HepG2 (cell line): ENCODE data around the gene ZBTB7B. TPM values are rescaled to one million over a fixed set of nuclear protein-coding genes. Genes with fewer than 3 reads are reported as not detected.

Experiments used
- CBX1 ChIP-seq: IDR thresholded peaks from one replicate; pipeline ENCODE4 v1.6.1; 2016; ENCODE audit warnings: antibody characterized with exemption, low read depth
- ERF ChIP-seq: IDR thresholded peaks from 2 replicates; pipeline ENCODE4 v1.6.1; 2018; ENCODE audit warnings: missing biosample characterization, missing genetic modification reagents
- FOSL2 ChIP-seq: sonication (generic); formaldehyde crosslinking; IDR thresholded peaks from 2 replicates; pipeline ENCODE4 v1.4.0; 2020; ENCODE audit warnings: missing genetic modification reagents
- HDAC1 ChIP-seq: sonication (generic); formaldehyde crosslinking; IDR thresholded peaks from 2 replicates; pipeline ENCODE4 v1.5.1; 2020; ENCODE audit warnings: mild to moderate bottlenecking, missing genetic modification reagents
- MAFK ChIP-seq, 2 experiments: IDR thresholded peaks in 1 of 2; conservative IDR thresholded peaks in 1 of 2; 2 replicates each; pipeline ENCODE4 v1.6.1; 2011; ENCODE audit warnings: improper control_type of control experiment in 2 of 2, low read length in 2 of 2
- MED1 ChIP-seq: sonication (generic); formaldehyde crosslinking; IDR thresholded peaks from 2 replicates; pipeline ENCODE4 v1.4.0; 2020; ENCODE audit warnings: missing genetic modification reagents
- MXD4 ChIP-seq: IDR thresholded peaks from 2 replicates; pipeline ENCODE4 v1.6.1; 2016; ENCODE audit warnings: mild to moderate bottlenecking, missing biosample characterization, missing genetic modification reagents
- MYC ChIP-seq: sonication (generic); formaldehyde crosslinking; IDR thresholded peaks from 2 replicates; pipeline ENCODE4 v1.9.0; 2021; ENCODE audit warnings: missing genetic modification reagents, borderline replicate concordance
- NFYB ChIP-seq: sonication (generic); formaldehyde crosslinking; IDR thresholded peaks from 2 replicates; pipeline ENCODE4 v1.4.0; 2020; ENCODE audit warnings: missing genetic modification reagents
- RBFOX2 ChIP-seq: fragments of 200-400 bp; formaldehyde crosslinking; IDR thresholded peaks from 2 replicates; pipeline ENCODE4 v1.6.1; 2017; ENCODE audit warnings: low read depth, mild to moderate bottlenecking, low read length
- RFX1 ChIP-seq: fragments of 450-650 bp; IDR thresholded peaks from 2 replicates; pipeline ENCODE4 v1.6.1; 2017
- SATB2 ChIP-seq: sonication (generic); formaldehyde crosslinking; IDR thresholded peaks from 2 replicates; pipeline ENCODE4 v1.5.0; 2020; ENCODE audit warnings: missing genetic modification reagents
- TBX2 ChIP-seq: sonication (generic); formaldehyde crosslinking; IDR thresholded peaks from 2 replicates; pipeline ENCODE4 v1.5.0; 2020; ENCODE audit warnings: missing genetic modification reagents, mild to moderate bottlenecking, borderline replicate concordance
- ZFY ChIP-seq: sonication (generic); formaldehyde crosslinking; IDR thresholded peaks from 2 replicates; pipeline ENCODE4 v1.4.0; 2020; ENCODE audit warnings: missing genetic modification reagents
- ZNF605 ChIP-seq: sonication (generic); formaldehyde crosslinking; IDR thresholded peaks from 2 replicates; pipeline ENCODE4 v1.8.0; 2022; ENCODE audit warnings: mild to moderate bottlenecking, missing genetic modification reagents
- ZNF780A ChIP-seq: sonication (generic); formaldehyde crosslinking; IDR thresholded peaks from 2 replicates; pipeline ENCODE4 v1.8.0; 2022; ENCODE audit warnings: mild to moderate bottlenecking, missing genetic modification reagents, moderate library complexity
- ZSCAN25 ChIP-seq: sonication (generic); formaldehyde crosslinking; IDR thresholded peaks from 2 replicates; pipeline ENCODE4 v1.8.0; 2022; ENCODE audit warnings: mild to moderate bottlenecking, missing genetic modification reagents
- polyA plus RNA-seq, 8 experiments: library from polyadenylated mRNA; depleted of rRNA in 3 of 8; stranded (reverse) in 7 of 8; unstranded in 1 of 8; fragments of >200 nt; fragmentation: Illumina TruSeq in 4 of 8; extraction: Trizol in 4 of 8; gene quantifications; 2 replicates each; pipeline versions ENCODE4 v1.2.1 to v1.2.3, GENCODE V29; 2011 to 2016; ENCODE audit warnings: low read depth in 4 of 8, missing spikeins in 1 of 8, mixed read lengths in 1 of 8; ENCODE audit not compliant: insufficient read depth in 1 of 8
- total RNA-seq, 5 experiments: library from RNA; depleted of rRNA; stranded (reverse); fragments of >200 nt; fragmentation: Illumina TruSeq; extraction: Trizol; gene quantifications; 2 replicates each; pipeline ENCODE4 v1.2.3, GENCODE V29; 2016; ENCODE audit warnings: low read depth in 1 of 5
- TF ChIP-seq, protein P1 (sequence below): IDR thresholded peaks from 2 replicates; pipeline ENCODE4 v1.6.1; 2016
- TF ChIP-seq, protein P2 (sequence below): sonication (generic); formaldehyde crosslinking; IDR thresholded peaks from 2 replicates; pipeline ENCODE4 v1.5.0; 2020; ENCODE audit warnings: mild to moderate bottlenecking, missing genetic modification reagents, borderline replicate concordance
- TF ChIP-seq, protein P3 (sequence below): sonication (generic); formaldehyde crosslinking; IDR thresholded peaks from 2 replicates; pipeline ENCODE4 v1.4.0; 2020; ENCODE audit warnings: missing genetic modification reagents, borderline replicate concordance
- TF ChIP-seq, protein P4 (sequence below): sonication (generic); formaldehyde crosslinking; IDR thresholded peaks from 2 replicates; pipeline ENCODE4 v1.4.0; 2020; ENCODE audit warnings: missing genetic modification reagents

The ZBTB7B gene
- total and polyA plus RNA-seq, 2 of the 13 experiments (the other 11 are each of a cell fraction or from before 2014, with no cell fraction given), result 15.5 to 17.5 TPM

DNA sequence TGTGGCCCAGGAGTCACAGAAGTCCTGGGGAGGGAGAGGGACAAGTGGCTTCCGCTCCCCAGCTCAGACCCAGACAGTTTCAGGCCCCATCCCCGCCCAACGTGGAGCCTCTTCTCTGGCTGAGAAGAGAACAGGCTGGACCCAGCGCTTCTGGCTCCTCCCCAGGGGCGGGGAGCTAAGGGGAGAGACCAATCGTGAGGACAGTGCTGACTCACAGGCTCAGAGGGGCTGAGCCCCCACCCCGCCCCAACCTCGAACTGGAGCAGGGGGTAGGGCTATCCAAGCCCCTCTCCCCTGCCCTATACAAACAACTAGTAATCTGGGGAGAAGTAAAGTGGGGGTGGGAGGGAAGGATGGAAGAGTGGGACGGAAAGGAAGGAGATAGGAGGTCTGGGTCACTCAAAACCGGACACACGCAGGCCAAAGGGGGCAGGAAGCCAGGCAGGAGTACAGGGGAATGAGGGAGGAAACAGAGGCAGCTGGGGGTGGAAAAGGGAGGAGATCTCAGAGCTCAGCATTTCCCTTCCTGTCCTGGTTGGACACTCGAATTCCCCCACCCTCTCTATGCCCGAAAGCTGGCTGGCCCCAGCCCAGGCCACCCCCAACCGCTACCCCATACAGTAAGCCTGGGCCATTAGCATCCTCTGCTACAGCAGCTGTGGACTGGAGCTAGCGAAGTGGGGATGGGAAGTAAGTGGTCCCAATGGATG, 31.8 kb upstream of the ZBTB7B start, which contains the start of gene SHC1 (continued):
- TF ChIP-seq, protein P1, sequence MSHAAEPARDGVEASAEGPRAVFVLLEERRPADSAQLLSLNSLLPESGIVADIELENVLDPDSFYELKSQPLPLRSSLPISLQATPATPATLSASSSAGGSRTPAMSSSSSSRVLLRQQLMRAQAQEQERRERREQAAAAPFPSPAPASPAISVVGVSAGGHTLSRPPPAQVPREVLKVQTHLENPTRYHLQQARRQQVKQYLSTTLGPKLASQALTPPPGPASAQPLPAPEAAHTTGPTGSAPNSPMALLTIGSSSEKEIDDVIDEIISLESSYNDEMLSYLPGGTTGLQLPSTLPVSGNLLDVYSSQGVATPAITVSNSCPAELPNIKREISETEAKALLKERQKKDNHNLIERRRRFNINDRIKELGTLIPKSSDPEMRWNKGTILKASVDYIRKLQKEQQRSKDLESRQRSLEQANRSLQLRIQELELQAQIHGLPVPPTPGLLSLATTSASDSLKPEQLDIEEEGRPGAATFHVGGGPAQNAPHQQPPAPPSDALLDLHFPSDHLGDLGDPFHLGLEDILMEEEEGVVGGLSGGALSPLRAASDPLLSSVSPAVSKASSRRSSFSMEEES (CRISPR knock-in tag), result 0 out of 2 replicates have a peak, but pooled peaks have one; percentile 9
- TF ChIP-seq SATB2 (CRISPR knock-in tag) (no peak), CBX1 (no peak), MXD4 (CRISPR knock-in tag) (0 out of 2 replicates have a peak, but pooled peaks have one; percentile 54), ZFY (CRISPR knock-in tag) (no peak; the same call in 1 of the 2 replicates), MED1 (CRISPR knock-in tag) (peak; percentile 37; the same call in 1 of the 2 replicates), RFX1 (no peak), FOSL2 (CRISPR knock-in tag) (peak; percentile 89), TBX2 (CRISPR knock-in tag) (peak; percentile 48; the same call in 1 of the 2 replicates), ZNF605 (CRISPR knock-in tag) (no peak), ERF (CRISPR knock-in tag) (peak; percentile 73), ZSCAN25 (0 out of 2 replicates have a peak, but pooled peaks have one; percentile 27), MAFK (conservative IDR thresholded peaks at IDR 0.05 in 1 of 2, IDR thresholded peaks at IDR 0.05 in 1 of 2; ENCODE audit: low read length in 2 of 2) (peak in 1 of 2 experiments; percentile 20; a peak in 1 of 4 replicates), HDAC1 (CRISPR knock-in tag) (peak; percentile 60), ZNF780A (no peak), RBFOX2 (peak; percentile 36; the same call in 1 of the 2 replicates), MYC (peak; percentile 41; the same call in 1 of the 2 replicates), NFYB (CRISPR knock-in tag) (peak; percentile 67)
- TF ChIP-seq, protein P2, sequence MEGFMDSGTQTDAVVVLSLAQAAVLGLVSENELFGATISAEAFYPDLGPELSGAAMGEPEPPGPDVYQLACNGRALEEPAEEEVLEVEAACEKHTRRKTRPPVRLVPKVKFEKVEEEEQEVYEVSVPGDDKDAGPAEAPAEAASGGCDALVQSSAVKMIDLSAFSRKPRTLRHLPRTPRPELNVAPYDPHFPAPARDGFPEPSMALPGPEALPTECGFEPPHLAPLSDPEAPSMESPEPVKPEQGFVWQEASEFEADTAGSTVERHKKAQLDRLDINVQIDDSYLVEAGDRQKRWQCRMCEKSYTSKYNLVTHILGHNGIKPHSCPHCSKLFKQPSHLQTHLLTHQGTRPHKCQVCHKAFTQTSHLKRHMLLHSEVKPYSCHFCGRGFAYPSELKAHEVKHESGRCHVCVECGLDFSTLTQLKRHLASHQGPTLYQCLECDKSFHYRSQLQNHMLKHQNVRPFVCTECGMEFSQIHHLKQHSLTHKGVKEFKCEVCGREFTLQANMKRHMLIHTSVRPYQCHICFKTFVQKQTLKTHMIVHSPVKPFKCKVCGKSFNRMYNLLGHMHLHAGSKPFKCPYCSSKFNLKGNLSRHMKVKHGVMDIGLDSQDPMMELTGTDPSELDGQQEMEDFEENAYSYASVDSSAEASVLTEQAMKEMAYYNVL (CRISPR knock-in tag), result 0 out of 2 replicates have a peak, but pooled peaks have one; percentile 26
- TF ChIP-seq, protein P3, sequence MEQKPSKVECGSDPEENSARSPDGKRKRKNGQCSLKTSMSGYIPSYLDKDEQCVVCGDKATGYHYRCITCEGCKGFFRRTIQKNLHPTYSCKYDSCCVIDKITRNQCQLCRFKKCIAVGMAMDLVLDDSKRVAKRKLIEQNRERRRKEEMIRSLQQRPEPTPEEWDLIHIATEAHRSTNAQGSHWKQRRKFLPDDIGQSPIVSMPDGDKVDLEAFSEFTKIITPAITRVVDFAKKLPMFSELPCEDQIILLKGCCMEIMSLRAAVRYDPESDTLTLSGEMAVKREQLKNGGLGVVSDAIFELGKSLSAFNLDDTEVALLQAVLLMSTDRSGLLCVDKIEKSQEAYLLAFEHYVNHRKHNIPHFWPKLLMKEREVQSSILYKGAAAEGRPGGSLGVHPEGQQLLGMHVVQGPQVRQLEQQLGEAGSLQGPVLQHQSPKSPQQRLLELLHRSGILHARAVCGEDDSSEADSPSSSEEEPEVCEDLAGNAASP, result no peak
- TF ChIP-seq, protein P4, sequence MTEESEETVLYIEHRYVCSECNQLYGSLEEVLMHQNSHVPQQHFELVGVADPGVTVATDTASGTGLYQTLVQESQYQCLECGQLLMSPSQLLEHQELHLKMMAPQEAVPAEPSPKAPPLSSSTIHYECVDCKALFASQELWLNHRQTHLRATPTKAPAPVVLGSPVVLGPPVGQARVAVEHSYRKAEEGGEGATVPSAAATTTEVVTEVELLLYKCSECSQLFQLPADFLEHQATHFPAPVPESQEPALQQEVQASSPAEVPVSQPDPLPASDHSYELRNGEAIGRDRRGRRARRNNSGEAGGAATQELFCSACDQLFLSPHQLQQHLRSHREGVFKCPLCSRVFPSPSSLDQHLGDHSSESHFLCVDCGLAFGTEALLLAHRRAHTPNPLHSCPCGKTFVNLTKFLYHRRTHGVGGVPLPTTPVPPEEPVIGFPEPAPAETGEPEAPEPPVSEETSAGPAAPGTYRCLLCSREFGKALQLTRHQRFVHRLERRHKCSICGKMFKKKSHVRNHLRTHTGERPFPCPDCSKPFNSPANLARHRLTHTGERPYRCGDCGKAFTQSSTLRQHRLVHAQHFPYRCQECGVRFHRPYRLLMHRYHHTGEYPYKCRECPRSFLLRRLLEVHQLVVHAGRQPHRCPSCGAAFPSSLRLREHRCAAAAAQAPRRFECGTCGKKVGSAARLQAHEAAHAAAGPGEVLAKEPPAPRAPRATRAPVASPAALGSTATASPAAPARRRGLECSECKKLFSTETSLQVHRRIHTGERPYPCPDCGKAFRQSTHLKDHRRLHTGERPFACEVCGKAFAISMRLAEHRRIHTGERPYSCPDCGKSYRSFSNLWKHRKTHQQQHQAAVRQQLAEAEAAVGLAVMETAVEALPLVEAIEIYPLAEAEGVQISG (CRISPR knock-in tag), result peak; percentile 32; the same call in 1 of the 2 replicates
